Transverse colon (tissue), 3 donors: ENCODE data around the gene PDE4C.

Source experiments
- CTCF ChIP-seq, 5 experiments: fragments of 200-600 bp in 3 of 5; fragments of 450-650 bp in 2 of 5; sonication (generic) in 3 of 5; IDR thresholded peaks; 1 replicate in 2 of 5; 2 replicates in 3 of 5; pipeline ENCODE4 v1.5.1; 2016 to 2017; ENCODE audit warnings: antibody characterized with exemption in 5 of 5, inconsistent platforms in 3 of 5, mild to moderate bottlenecking in 2 of 5, moderate library complexity in 1 of 5
- POLR2A ChIP-seq: fragments of 450-650 bp; IDR thresholded peaks from one replicate; pipeline ENCODE4 v1.6.1; 2016; ENCODE audit warnings: antibody characterized with exemption, mild to moderate bottlenecking, moderate library complexity

- no peak for TF ChIP-seq POLR2A
- TF ChIP-seq CTCF (IDR thresholded peaks at IDR 0.05), result no peak
Observed at GRCh38 chr19:18269070-18269723, 43.0 kb upstream of the PDE4C start.
